H1 (cell line): Measurements from ENCODE around the gene CLMP.

ENCODE experiments used
- BACH1 ChIP-seq: IDR thresholded peaks from 2 replicates; pipeline ENCODE4 v1.6.1; 2012; ENCODE audit warnings: low read length, improper control_type of control experiment
- CEBPB ChIP-seq: IDR thresholded peaks from 2 replicates; pipeline ENCODE4 v1.6.1; 2012; ENCODE audit warnings: low read depth, low read length
- EP300 ChIP-seq, 2 experiments: IDR thresholded peaks; 1 replicate in 1 of 2; 2 replicates in 1 of 2; pipeline ENCODE4 v1.6.1; 2011 to 2012; ENCODE audit warnings: low read depth in 2 of 2, low read length in 2 of 2, mild to moderate bottlenecking in 2 of 2, borderline replicate concordance in 1 of 2, inconsistent platforms in 1 of 2, moderate library complexity in 1 of 2
- EZH2 ChIP-seq: fragments of 200-600 bp; sonication (generic); IDR thresholded peaks from 2 replicates; pipeline ENCODE4 v1.7.1; 2012; ENCODE audit warnings: low read depth, mild to moderate bottlenecking, moderate library complexity, low read length, inconsistent platforms; ENCODE audit not compliant: severe bottlenecking
- FOSL1 ChIP-seq: IDR thresholded peaks from 2 replicates; pipeline ENCODE4 v1.6.1; 2011; ENCODE audit warnings: mild to moderate bottlenecking, low read depth, low read length, moderate library complexity; ENCODE audit not compliant: insufficient read depth
- HDAC2 ChIP-seq, 2 experiments: fragments of 300-600 bp in 1 of 2; sonication (generic) in 1 of 2; IDR thresholded peaks; 2 replicates each; pipeline ENCODE4 v1.6.1; 2011 to 2012; ENCODE audit warnings: low read depth in 2 of 2, low read length in 2 of 2, mild to moderate bottlenecking in 2 of 2, moderate library complexity in 2 of 2, borderline replicate concordance in 1 of 2, inconsistent platforms in 1 of 2
- KDM1A ChIP-seq: fragments of 200-600, 300-600 bp; sonication (generic); IDR thresholded peaks from 2 replicates; pipeline ENCODE4 v1.7.1; 2016; ENCODE audit warnings: mild to moderate bottlenecking, low read length, borderline replicate concordance
- MAFK ChIP-seq: IDR thresholded peaks from 2 replicates; pipeline ENCODE4 v1.6.1; 2012; ENCODE audit warnings: low read depth, mild to moderate bottlenecking, improper control_type of control experiment, low read length
- SIN3A ChIP-seq, 2 experiments: IDR thresholded peaks in 1 of 2; conservative IDR thresholded peaks in 1 of 2; 2 replicates each; pipeline ENCODE4 v1.6.1; 2011 to 2012; ENCODE audit warnings: low read length in 2 of 2, improper control_type of control experiment in 1 of 2, low read depth in 1 of 2, mild to moderate bottlenecking in 1 of 2
- TAF1 ChIP-seq: IDR thresholded peaks from 2 replicates; pipeline ENCODE4 v1.6.1; 2011; ENCODE audit warnings: mild to moderate bottlenecking, low read depth, low read length
- TF ChIP-seq, protein P1 (sequence below), 3 experiments: IDR thresholded peaks; 1 replicate in 2 of 3; 2 replicates in 1 of 3; pipeline versions ENCODE4 v1.5.1 to v1.6.1; 2011; ENCODE audit warnings: low read length in 3 of 3, mild to moderate bottlenecking in 3 of 3, inconsistent platforms in 2 of 3, low read depth in 1 of 3, moderate library complexity in 1 of 3; ENCODE audit not compliant: insufficient read depth in 1 of 3; ENCODE audit errors: control extremely low read depth in 1 of 3
- TF ChIP-seq, protein P2 (sequence below): IDR thresholded peaks from 2 replicates; pipeline ENCODE4 v1.6.1; 2012; ENCODE audit warnings: inconsistent platforms

DNA sequence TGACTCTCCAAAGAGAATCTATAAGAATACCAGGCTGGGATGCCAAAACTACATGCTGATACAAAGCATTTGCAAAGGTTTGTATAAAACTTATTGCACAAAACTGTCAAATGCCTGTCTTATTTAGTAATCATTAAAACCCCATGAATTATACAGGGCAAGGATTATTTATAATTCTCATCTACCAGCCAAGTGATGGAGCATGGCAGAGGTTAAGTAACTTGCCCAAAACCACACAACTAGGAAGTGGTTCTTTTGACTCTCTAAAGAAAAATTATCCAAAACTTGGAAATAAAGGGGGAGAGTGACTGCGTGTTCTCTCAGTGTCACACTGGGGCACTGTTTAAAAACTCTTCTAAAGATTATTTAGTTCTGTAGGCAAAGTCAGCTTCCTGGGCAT is 17.4 kb upstream of the CLMP start:
- TF ChIP-seq, protein P1, sequence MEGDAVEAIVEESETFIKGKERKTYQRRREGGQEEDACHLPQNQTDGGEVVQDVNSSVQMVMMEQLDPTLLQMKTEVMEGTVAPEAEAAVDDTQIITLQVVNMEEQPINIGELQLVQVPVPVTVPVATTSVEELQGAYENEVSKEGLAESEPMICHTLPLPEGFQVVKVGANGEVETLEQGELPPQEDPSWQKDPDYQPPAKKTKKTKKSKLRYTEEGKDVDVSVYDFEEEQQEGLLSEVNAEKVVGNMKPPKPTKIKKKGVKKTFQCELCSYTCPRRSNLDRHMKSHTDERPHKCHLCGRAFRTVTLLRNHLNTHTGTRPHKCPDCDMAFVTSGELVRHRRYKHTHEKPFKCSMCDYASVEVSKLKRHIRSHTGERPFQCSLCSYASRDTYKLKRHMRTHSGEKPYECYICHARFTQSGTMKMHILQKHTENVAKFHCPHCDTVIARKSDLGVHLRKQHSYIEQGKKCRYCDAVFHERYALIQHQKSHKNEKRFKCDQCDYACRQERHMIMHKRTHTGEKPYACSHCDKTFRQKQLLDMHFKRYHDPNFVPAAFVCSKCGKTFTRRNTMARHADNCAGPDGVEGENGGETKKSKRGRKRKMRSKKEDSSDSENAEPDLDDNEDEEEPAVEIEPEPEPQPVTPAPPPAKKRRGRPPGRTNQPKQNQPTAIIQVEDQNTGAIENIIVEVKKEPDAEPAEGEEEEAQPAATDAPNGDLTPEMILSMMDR (IDR thresholded peaks at IDR 0.05; ENCODE audit: control extremely low read depth in 1 of 3, insufficient read depth in 1 of 3, low read depth in 1 of 3, low read length in 3 of 3), result no peak
- TF ChIP-seq HDAC2 (IDR thresholded peaks at IDR 0.05; ENCODE audit: borderline replicate concordance in 1 of 2, low read depth in 2 of 2, low read length in 2 of 2), result no peak
- TF ChIP-seq EZH2, result no peak
- no peak for TF ChIP-seq KDM1A
- TF ChIP-seq, protein P2, sequence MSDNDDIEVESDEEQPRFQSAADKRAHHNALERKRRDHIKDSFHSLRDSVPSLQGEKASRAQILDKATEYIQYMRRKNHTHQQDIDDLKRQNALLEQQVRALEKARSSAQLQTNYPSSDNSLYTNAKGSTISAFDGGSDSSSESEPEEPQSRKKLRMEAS, result no peak
- no peak for TF ChIP-seq CEBPB
- no peak for TF ChIP-seq SIN3A (conservative IDR thresholded peaks at IDR 0.05 in 1 of 2, IDR thresholded peaks at IDR 0.05 in 1 of 2; ENCODE audit: low read depth in 1 of 2, low read length in 2 of 2)
- TF ChIP-seq MAFK, result no peak
- TF ChIP-seq BACH1, result no peak
- TF ChIP-seq FOSL1, result no peak
- no peak for TF ChIP-seq TAF1
- no peak for TF ChIP-seq EP300 (IDR thresholded peaks at IDR 0.05; ENCODE audit: borderline replicate concordance in 1 of 2, low read depth in 2 of 2, low read length in 2 of 2)
